ENCODE data around the gene SLC5A1. TPM values are rescaled to one million over a fixed set of nuclear protein-coding genes. Genes with fewer than 3 reads are reported as not detected.
A peak's percentile ranks its signal among the peaks of the same experiment; 100 is the strongest.

Gene SLC5A1
- total RNA-seq, 1 experiment from 2014 or later, result 0.23 TPM

- Histone ChIP-seq H3K4me1 (no peaks in the 10 kb centered on the region), H3K36me3 (ENCODE audit: control insufficient read depth, insufficient read depth, low read length) (no peaks in the 10 kb centered on the region), H3K4me3 (ENCODE audit: low read depth, low read length) (no peak overlapping the region), H3K9me3 (no peaks in the 10 kb centered on the region), H3K27me3 (replicated peaks; ENCODE audit: control insufficient read depth, insufficient read depth, low read length) (no peaks in the 10 kb centered on the region)
- Mint-ChIP-seq H3K27me3 (ENCODE audit: insufficient read depth, unreplicated experiment) (peaks cover 17% of the 10 kb centered on the region), H3K27ac (ENCODE audit: unreplicated experiment) (no peak overlapping the region), H3K4me1 (ENCODE audit: low read depth, unreplicated experiment) (no peaks in the 10 kb centered on the region), H3K36me3 (ENCODE audit: insufficient read depth, unreplicated experiment) (no peaks in the 10 kb centered on the region), H3K9me3 (ENCODE audit: unreplicated experiment) (no peaks in the 10 kb centered on the region), H3K4me3 (ENCODE audit: unreplicated experiment) (no peak overlapping the region)
- BruUV-seq (replicated peaks), result no TSS peak
- POLR2A ChIA-PET, result no interaction called here
- CTCF ChIA-PET, result no interaction called here
- intact Hi-C loops (cut with micrococcal nuclease; ENCODE audit: unreplicated experiment), result loop anchor here (5.0 kb wide), 2 partner anchors 167 to 257 kb away; partner anchors contain the start of gene RFPL3
- no peak for TF ChIP-seq CTCF (IDR thresholded peaks at IDR 0.05; ENCODE audit: insufficient read depth in 1 of 2, low read depth in 1 of 2, low read length in 1 of 2, severe bottlenecking in 1 of 2, unreplicated experiment in 1 of 2)
- no peak for DNase-seq
Observed at GRCh38 chr22:32100711-32101110, 57.6 kb downstream of the SLC5A1 start.

GRCh38 chr22:32103658-32104315 lies 60.7 kb downstream of the SLC5A1 start:
- BruUV-seq (replicated peaks), result no TSS peak
- Histone ChIP-seq H3K27me3 (replicated peaks; ENCODE audit: control insufficient read depth, insufficient read depth, low read length) (no peaks in the 10 kb centered on the region), H3K4me3 (ENCODE audit: low read depth, low read length) (no peak overlapping the region), H3K36me3 (ENCODE audit: control insufficient read depth, insufficient read depth, low read length) (no peaks in the 10 kb centered on the region), H3K4me1 (no peaks in the 10 kb centered on the region), H3K9me3 (no peaks in the 10 kb centered on the region)
- Mint-ChIP-seq H3K27me3 (ENCODE audit: insufficient read depth, unreplicated experiment) (peaks cover 10% of the 10 kb centered on the region), H3K27ac (ENCODE audit: unreplicated experiment) (no peak overlapping the region), H3K4me1 (ENCODE audit: low read depth, unreplicated experiment) (no peaks in the 10 kb centered on the region), H3K9me3 (ENCODE audit: unreplicated experiment) (no peaks in the 10 kb centered on the region), H3K4me3 (ENCODE audit: unreplicated experiment) (no peak overlapping the region), H3K36me3 (ENCODE audit: insufficient read depth, unreplicated experiment) (no peaks in the 10 kb centered on the region)
- ChIA-PET CTCF (interaction anchor here (0.6 to 1.0 kb wide), 2 partner anchors 101 to 162 kb away, joined by 3 read pairs; partner anchors contain the start of gene RFPL2), POLR2A (no interaction called here)
- no peak for DNase-seq
- intact Hi-C loops (cut with micrococcal nuclease; ENCODE audit: unreplicated experiment), result loop anchor here (5.0 kb wide), 2 partner anchors 164 to 254 kb away; partner anchors contain the start of gene RFPL3
- peak; percentile 18 to 26 for TF ChIP-seq CTCF (IDR thresholded peaks at IDR 0.05; ENCODE audit: insufficient read depth in 1 of 2, low read depth in 1 of 2, low read length in 1 of 2, severe bottlenecking in 1 of 2, unreplicated experiment in 1 of 2)

- TF ChIP-seq CTCF (IDR thresholded peaks at IDR 0.05; ENCODE audit: insufficient read depth in 1 of 2, low read depth in 1 of 2, low read length in 1 of 2, severe bottlenecking in 1 of 2, unreplicated experiment in 1 of 2), result no peak
- Histone ChIP-seq H3K4me3 (ENCODE audit: low read depth, low read length) (no peak overlapping the region), H3K36me3 (ENCODE audit: control insufficient read depth, insufficient read depth, low read length) (no peaks in the 10 kb centered on the region), H3K4me1 (no peaks in the 10 kb centered on the region), H3K9me3 (no peaks in the 10 kb centered on the region), H3K27me3 (replicated peaks; ENCODE audit: control insufficient read depth, insufficient read depth, low read length) (no peaks in the 10 kb centered on the region)
- H3K27me3 Mint-ChIP-seq (ENCODE audit: insufficient read depth, unreplicated experiment), result peaks cover 6% of the 10 kb centered on the region
- H3K4me1 Mint-ChIP-seq (ENCODE audit: low read depth, unreplicated experiment), result no peaks in the 10 kb centered on the region
- H3K27ac Mint-ChIP-seq (ENCODE audit: unreplicated experiment), result no peak overlapping the region
- no TSS peak for BruUV-seq (replicated peaks)
- ChIA-PET POLR2A (interaction anchor here (0.6 kb wide), 1 partner anchor 55 kb away, joined by 4 read pairs; no protein-coding TSS in a partner anchor), CTCF (no interaction called here)
- H3K9me3 Mint-ChIP-seq (ENCODE audit: unreplicated experiment), result no peaks in the 10 kb centered on the region
- no peak overlapping the region for H3K4me3 Mint-ChIP-seq (ENCODE audit: unreplicated experiment)
- intact Hi-C loops (cut with micrococcal nuclease; ENCODE audit: unreplicated experiment), result no loop called here
- DNase-seq, result peak in 1 of 2 experiments; percentile 48
- H3K36me3 Mint-ChIP-seq (ENCODE audit: insufficient read depth, unreplicated experiment), result no peaks in the 10 kb centered on the region
Observed at GRCh38 chr22:32106930-32107329, 63.9 kb downstream of the SLC5A1 start.
